Stimulated activated CD4-positive, alpha-beta T cell treated with anti-CD3 and anti-CD28 coated beads, Interleukin-4, amount 100 ng/mL, for 24 hours (primary cell): Measurements from ENCODE around the gene SPCS1.
"Not testable (repeated sequence)": the region's sequence is repeated elsewhere in the genome, so short reads cannot be mapped to it uniquely, and the experiment has no call there.

ENCODE experiments used
- DNase-seq: peaks from one replicate; pipeline ENCODE4 v3.0.0-alpha.2; 2020

SPCS1 gene

DNA sequence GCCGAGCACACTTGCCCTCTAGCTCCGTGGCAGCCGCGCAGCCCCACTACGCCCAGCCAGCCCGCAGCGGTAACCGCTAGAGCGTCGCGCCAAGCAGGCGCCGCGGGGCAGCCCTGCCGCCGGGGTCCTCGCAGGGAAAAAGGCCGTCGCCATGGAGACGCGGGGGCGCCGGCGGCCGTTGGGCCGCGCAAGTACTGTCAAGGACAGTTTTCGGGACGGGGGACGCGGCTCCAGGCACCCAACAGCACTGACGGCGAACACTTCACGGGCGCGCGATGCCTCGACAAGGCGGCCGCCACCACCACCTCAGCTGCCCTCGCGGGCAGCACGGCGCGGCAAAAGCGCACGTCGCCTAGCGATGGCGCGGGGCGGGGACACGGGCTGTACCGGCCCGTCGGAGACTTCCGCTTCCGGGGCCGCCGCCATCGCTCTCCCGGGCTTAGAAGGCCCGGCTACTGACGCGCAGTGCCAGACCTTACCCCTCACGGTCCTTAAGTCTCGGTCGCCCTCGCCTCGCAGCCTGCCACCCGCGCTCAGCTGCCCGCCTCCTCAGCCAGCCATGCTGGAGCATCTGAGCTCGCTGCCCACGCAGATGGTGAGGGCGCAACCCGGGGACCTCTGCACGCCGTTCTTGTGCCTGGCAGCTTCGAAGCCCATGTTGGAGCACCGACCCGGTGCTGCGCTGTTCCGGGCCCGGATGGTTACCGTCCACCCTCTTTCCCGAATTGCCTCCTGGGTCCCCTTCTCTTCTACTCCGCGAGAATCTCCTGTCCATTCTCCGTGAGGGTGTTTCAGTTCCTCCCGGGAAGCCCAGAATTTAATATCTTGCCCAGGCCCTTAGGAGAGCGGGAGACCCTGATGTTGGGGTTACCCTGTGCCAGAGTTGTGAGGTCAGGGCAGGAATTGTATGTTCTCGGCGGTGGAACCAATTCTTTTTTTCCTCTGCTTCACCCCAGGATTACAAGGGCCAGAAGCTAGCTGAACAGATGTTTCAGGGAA is at the start of gene SPCS1, which contains the start of gene GLT8D1:
SPCS1 (plus strand) TSS at position 419 of the 999 bp plus-strand sequence; CDS start at position 560, 141 bp downstream.
GLT8D1 (minus strand) TSS at position 104 of the 999 bp plus-strand sequence. CDS start 5,331 bp downstream, outside the sequence.
- peak; percentile 85 for DNase-seq

GRCh38 chr3:52660046-52660445 is 45.9 kb upstream of the SPCS1 start:
- no peak for DNase-seq

DNA sequence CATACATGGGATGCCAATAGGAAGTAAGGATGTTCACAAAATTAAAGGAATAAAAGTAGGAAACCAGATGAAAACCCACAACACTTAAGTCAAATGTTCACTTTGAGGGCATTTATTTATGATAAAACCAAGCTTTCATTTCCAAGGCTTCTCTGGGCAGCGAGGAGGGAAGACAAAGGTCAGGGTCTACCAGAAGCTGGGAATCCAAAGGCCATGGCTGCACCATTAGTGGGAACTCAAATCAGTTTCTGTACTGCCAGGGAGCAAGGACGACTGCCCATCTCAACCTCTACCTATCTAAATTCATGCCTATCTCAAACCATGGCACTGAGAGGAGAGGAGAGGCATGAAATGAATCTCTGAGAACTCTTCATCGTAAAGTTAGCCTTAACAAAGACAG is 42.8 kb upstream of the SPCS1 start:
- no peak for DNase-seq

GRCh38 chr3:52670621-52671521 is 35.0 kb upstream of the SPCS1 start:
- peak; percentile 64 for DNase-seq

- no peak for DNase-seq
Measured at GRCh38 chr3:52671676-52672075, 34.2 kb upstream of the SPCS1 start.

DNA sequence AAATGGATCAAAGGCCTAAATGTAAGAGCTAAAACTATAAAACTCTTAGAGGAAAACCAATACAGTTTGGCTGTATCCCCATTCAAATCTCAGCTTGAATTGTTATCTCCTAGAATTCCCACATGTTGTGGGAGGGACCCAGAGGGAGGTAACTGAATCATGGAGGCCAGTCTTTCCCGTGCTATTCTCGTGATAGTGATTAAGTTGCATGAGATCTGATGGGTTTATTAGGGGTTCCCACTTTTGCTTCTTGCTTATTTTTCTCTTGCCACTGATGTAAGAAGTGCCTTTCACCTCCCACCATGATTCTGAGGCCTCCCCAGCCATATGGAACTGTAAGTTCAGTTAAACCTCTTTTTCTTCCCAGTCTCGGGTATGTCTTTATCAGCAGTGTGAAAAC is 29.7 kb upstream of the SPCS1 start:
- DNase-seq, result not testable (repeated sequence)

GRCh38 chr3:52678265-52679198 is 27.4 kb upstream of the SPCS1 start:
- no peak for DNase-seq

DNA sequence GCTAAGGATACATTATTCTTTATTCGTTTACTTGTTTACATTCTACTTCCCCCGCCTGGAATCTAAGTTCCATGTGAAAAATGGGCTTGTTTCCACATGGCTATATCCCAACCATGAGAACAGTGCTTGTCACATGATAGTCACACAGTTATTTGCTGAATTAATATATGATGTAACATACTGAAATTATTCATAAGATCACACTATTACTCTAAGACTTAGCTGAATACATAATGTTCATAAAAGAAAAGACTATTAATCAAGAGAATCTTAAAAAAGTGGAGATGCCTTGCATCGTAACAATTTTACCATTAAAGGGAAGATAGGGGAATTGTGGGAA is 26.7 kb upstream of the SPCS1 start:
- no peak for DNase-seq

GRCh38 chr3:52679811-52680210 is 26.1 kb upstream of the SPCS1 start:
- DNase-seq, result no peak

DNA sequence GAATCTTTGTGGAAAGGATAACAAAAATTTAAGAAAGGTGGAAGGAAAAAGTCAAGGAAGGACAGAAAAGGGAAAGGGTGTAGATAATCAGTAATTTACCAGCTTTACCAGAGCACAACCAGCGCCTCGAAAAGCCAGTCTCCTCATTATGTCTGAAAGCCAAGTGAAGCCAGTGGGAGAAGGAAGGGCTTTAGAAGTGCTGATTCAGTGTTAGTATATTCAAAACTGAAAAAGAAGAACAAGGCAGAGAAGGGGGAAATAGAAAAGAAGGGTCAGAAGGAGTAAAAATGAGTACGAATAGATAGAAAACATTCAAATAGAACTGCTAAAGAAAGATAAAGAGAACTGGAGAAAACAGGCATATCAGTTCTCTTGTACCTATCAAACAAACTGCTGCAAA is 24.3 kb upstream of the SPCS1 start:
- DNase-seq, result no peak

- DNase-seq, result peak; percentile 66
Measured at GRCh38 chr3:52682016-52682415, 23.9 kb upstream of the SPCS1 start.

GRCh38 chr3:52683611-52684010 is 22.3 kb upstream of the SPCS1 start:
- no peak for DNase-seq

- no peak for DNase-seq
Measured at GRCh38 chr3:52684184-52684583, 21.7 kb upstream of the SPCS1 start.

GRCh38 chr3:52685285-52685708 is 20.6 kb upstream of the SPCS1 start:
- DNase-seq, result peak; percentile 82

DNA sequence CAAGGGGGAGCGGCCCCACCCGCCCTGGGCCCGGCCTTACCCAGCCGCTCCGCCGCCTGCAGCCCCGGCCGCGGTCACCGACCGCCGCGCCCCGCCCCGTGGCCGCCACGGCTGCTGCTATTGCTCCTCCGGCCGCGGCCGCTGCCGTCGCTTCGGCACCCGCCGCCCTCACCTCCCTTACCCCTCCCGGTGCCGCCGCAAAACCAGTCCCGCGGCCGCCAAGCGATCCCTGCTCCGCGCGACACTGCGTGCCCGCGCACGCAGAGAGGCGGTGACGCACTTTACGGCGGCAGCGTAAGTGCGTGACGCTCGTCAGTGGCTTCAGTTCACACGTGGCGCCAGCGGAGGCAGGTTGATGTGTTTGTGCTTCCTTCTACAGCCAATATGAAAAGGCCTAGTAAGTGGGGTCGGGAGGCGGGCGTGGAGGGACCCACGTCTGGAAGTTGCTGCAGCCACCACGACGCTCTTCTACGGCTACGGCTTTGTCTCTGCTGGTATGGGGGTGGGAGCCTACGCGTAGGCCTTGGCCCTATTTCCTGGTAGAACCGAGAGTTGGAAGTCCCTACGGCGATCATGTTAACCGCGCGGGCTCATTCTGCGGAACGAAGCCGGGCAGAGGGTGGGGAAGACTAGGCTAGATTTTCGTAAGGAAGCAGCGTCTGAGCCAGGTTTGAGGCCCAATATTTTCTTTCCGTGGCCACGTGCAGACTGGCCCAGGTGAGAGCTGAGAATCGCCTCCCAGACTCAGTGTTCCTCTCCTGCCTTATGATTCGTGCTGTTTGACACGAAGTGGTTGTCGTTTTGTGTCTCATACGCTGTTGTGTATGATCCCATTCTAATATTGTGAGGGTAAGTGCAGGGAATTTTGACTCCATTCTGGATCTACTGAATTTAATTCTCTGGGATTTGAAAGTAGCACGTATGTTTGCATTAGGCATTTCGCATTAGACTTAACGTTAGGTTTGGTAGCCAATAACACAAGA is 19.9 kb upstream of the SPCS1 start, which contains the start of the genes GNL3 and PBRM1:
GNL3 (plus strand) TSS at position 324 of the 983 bp plus-strand sequence; CDS start at position 385, 61 bp downstream.
PBRM1 (minus strand) TSS at position 205 of the 983 bp plus-strand sequence.
- DNase-seq, result peak; percentile 93

GRCh38 chr3:52688266-52688665 is 17.6 kb upstream of the SPCS1 start:
- DNase-seq, result no peak

DNA sequence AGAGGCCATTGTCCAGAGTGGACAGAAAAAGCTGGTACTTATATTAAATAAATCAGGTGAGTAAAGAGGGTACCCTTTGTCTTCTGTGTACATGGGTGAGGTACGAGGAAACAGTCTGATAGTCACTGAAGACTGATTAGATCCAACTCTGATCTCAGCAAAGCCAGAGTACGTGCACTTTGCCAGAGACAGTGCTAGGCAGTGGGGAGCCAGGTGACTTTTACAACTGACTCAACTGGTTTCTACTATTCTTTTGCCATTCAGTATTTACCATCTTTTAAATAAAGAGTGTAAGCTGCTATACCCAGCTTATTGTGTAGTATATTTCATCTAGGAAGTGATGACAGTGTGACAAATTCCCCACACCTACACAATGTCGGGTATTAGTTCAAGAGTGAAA is 16.8 kb upstream of the SPCS1 start:
- no peak for DNase-seq

GRCh38 chr3:52690560-52690959 is 15.3 kb upstream of the SPCS1 start:
- DNase-seq, result no peak

DNA sequence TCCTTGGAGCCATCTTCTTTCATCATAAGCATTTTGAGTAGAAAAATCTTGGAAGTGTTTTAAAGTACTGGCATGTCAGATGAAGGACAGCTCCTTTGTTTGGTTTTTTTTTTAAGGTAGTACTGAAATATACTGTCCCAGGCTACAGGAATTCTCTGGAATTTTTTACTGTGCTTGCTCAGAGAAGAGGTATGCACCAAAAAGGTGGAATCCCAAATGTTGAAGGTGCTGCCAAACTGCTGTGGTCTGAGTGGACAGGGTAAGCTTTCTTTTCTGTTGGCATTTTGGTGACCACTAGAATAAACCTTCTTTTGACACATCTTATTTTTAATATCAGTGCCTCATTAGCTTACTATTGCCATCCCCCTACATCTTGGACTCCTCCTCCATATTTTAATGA is 12.8 kb upstream of the SPCS1 start:
- no peak for DNase-seq

DNA sequence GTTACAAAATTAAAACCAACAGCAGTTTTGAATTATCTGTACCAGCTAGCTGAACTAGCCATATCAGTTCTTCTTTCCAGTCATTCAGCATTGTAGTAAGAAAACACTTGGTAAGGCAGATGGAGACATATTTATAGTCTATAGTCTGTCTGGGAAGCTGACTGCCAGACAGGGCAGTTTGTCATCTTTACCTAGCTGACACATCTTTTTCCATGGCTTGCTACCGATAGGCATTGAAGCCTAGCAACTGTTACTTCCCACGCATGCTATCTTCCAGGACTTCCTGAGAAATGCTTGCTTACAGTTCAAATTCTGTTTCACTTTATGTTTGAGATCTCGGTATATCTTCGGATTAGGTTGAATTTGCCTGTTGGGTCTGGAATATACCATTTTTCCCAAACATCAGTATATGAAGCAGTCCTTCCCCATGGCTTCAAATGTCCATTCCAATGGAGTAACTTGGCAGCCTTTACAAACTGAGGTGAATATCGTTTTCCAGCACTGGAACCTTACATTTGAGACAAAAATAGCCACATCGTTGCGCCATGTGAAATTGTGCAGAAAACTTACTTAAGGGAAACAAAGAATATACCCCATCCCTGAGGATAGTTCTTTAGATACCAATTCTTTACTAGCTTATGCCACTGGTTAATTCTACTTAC is 11.2 kb upstream of the SPCS1 start:
- DNase-seq, result no peak
